D721Med (cell line): Measurements from ENCODE around the gene SLC13A4.
"Not testable (repeated sequence)": the region's sequence is repeated elsewhere in the genome, so short reads cannot be mapped to it uniquely, and the experiment has no call there.

ENCODE experiments used
- DNase-seq: peaks from one replicate; pipeline ENCODE4 v3.0.0; 2011; ENCODE audit warnings: low spot score; ENCODE audit not compliant: insufficient read length
- FAIRE-seq: peaks from 2 replicates; lab custom pipeline; 2011; peaks lifted over from hg19 to GRCh38; lab: Jason Lieb, UNC
- TF ChIP-seq, protein P1 (sequence below): IDR thresholded peaks from 2 replicates; pipeline ENCODE4 v1.5.1; 2012; ENCODE audit warnings: mild to moderate bottlenecking, control low read depth; ENCODE audit not compliant: insufficient read depth; ENCODE audit errors: missing control alignments

Gene SLC13A4

DNA sequence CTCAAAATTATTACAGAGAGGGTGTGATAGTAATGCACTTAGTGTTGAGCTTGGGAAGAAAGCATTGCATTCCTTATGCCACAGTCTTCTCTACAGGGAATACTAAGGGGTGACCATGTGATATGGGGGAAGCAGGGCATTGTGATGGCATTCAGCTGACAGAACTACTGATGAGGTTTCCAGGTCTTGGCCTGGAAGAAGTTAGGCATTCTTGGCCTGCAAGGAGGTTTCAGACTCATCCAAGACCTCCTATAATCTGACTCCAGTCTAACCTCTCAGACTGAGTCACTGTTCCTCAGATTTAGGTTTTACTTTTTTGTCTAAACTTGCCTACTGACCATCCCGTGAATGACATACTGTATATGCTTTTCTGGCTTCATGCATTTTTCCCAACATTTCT is 57.8 kb downstream of the SLC13A4 start:
- no peak for FAIRE-seq
- DNase-seq = no peak

DNA sequence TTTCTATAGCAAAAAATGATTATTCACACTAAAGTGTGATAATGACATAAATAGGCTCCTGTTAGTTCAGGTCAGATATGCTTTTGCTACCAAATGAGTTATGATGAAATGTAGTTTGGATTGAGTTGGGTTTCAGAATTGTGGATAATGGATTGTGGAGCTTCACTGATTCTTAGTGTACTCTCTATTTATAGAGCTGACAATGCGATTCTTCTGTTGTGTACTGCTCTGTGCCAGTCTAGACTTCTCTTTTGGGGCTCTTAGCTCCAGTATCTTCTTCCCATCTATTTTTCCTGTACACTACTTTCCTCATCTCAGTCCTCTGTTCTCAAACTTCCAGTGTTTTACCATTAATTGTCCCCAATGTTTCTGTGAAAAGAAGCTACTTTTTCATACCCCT is 58.2 kb downstream of the SLC13A4 start:
- FAIRE-seq (no peak), DNase-seq (no peak)
- TF ChIP-seq, protein P1, sequence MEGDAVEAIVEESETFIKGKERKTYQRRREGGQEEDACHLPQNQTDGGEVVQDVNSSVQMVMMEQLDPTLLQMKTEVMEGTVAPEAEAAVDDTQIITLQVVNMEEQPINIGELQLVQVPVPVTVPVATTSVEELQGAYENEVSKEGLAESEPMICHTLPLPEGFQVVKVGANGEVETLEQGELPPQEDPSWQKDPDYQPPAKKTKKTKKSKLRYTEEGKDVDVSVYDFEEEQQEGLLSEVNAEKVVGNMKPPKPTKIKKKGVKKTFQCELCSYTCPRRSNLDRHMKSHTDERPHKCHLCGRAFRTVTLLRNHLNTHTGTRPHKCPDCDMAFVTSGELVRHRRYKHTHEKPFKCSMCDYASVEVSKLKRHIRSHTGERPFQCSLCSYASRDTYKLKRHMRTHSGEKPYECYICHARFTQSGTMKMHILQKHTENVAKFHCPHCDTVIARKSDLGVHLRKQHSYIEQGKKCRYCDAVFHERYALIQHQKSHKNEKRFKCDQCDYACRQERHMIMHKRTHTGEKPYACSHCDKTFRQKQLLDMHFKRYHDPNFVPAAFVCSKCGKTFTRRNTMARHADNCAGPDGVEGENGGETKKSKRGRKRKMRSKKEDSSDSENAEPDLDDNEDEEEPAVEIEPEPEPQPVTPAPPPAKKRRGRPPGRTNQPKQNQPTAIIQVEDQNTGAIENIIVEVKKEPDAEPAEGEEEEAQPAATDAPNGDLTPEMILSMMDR = no peak

More for the DNA sequence above, 57.8 kb downstream of the SLC13A4 start:
- TF ChIP-seq, protein P1 = no peak

DNA sequence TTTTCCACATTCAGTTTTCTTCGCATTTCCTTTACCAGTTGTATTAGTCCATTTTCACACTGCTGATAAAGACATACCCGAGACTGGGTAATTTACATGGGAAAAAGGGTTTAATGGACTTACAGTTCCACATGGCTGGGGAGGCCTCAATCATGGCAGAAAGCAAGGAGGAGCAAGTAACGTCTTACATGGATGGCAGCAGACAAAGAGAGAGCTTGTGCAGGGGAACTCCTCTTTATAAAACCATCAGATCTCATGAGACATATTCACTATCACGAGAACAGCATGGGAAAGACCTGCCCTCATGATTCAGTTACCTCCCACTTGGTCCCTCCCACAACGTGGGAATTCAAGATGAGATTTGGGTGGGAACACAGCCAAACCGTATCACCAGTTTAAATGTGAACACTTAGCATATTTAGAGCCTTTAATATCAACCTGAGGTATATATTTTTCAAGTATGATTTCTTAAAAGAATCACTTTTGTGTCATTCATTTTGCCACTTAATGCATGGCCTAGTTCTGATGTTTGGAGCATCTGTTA is 59.1 kb downstream of the SLC13A4 start:
- DNase-seq, FAIRE-seq: not testable (repeated sequence)

DNA sequence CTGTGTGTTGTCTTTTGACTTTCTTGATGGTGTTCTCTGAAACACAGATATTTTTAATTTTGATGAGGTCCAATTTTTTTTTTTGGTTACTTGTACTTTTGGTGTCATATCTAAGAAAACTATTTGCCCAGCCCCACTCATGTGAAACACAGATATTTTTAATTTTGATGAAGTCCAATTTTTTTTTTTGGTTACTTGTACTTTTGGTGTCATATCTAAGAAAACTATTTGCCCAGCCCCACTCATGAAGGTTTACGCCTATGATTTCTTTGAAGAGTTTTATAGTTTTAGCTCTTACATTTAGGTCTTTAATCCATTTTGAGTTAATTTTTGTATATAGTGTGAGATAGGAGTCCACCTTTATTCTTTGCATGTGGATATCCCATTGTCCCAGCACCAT is 60.4 kb downstream of the SLC13A4 start:
- not testable (repeated sequence) for DNase-seq, FAIRE-seq

DNA sequence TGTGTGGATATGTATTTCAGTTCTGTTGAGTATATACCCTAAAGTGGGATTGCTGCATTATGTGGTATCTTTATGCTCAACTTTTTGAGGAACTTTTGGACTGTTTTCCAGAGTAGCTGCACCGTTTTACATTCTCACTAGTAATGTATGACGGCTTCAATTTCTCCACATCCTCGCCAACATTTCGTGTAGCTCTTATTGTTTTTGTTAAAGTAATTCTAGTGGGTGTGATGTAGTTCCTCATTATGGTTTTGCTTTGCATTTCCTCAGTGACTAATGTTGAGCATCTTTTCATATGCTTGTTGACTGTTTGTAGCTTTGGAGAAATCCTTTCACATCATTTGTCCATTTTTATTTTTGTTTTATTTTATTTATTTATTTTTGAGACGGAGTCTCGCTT is 61.1 kb downstream of the SLC13A4 start:
- TF ChIP-seq, protein P1 = no peak
- DNase-seq = no peak

DNA sequence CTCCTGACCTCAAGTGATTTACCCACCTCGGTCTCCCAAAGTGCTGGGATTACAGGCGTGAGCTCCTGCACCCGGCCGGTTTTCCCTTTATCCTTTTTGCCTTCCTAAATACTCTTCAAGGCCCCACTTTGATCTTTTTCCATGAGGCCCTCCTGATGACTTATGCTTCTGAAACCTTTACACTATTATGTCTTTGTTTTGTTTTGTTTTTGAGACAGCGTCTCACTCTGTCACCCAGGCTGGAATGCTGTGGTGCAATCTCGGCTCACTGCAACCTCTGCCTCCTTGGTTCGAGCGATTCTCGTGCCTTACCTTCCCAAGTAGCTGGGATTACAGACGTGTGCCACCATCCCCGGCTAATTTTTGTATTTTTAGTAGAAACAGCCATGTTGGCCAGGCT is 61.8 kb downstream of the SLC13A4 start:
- TF ChIP-seq, protein P1 = no peak
- no peak for DNase-seq

More for the DNA sequence above, 61.1 kb downstream of the SLC13A4 start:
- FAIRE-seq = no peak

DNA sequence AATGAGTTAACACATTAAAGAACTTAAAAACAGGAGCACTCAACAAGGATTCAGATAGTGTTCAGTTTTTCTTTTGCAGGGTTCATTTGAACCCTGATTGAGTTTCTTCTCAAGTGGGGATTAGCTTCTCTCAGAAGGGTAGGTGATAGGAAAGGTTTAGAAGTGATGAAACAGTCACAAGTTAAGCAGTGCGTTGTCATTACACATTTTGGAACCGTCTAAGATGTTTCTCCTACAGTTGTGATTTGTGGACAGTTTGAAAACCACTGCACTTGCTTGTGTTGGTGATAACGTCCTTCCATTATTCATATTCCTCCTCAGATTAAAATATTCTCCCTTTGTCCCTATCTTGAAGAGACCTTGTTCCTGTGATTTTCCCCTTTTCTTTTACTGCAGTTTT is 62.9 kb downstream of the SLC13A4 start:
- FAIRE-seq (no peak), DNase-seq (no peak)
- TF ChIP-seq, protein P1 = no peak

More for the DNA sequence above, 61.8 kb downstream of the SLC13A4 start:
- no peak for FAIRE-seq

DNA sequence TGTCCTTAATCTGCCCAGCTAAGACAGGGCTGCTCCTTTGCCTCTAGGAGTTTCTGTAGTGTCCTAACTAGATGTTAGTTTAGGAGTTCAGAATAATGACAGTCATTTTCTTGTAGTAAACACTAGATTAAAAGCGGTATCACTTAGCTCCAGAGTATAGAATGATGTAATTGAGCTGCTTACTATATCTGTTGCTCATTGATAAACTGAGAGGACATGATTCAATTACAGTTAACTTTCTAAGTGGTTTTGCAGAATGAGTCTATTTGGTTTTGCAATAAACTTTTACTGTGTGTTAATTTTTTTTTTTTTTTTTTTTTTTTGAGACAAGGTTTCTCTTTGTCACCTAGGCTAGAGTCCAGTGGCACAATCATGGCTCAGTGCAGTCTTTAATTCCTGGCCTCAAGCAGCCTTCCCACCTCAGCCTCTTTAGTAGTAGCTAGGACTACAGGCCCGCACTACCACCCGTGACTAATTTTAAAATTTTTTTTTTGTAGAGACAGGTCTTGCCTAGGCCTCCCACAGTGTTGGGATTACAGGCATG is 63.9 kb downstream of the SLC13A4 start:
- no peak for FAIRE-seq
- DNase-seq = no peak
- TF ChIP-seq, protein P1 = no peak
